Lower lobe of right lung (tissue), 2 donors: ENCODE measurements around the gene GARS1. TPM values are rescaled to one million over a fixed set of nuclear protein-coding genes. Genes with fewer than 3 reads are reported as not detected.
"Not testable (repeated sequence)": the region's sequence is repeated elsewhere in the genome, so short reads cannot be mapped to it uniquely, and the experiment has no call there.

Experiments
- ATAC-seq, 2 donors: fragments of 200-7000 bp; cut with Tn5 transposase; one replicate each; pipeline ENCODE4 v1.9.1; 2020 to 2022; ENCODE audit warnings: mild to moderate bottlenecking in 2 of 2, moderate library complexity in 2 of 2
- DNase-seq: peaks from one replicate; pipeline ENCODE4 v3.0.0-alpha.2; 2020
- H3K27ac ChIP-seq: fragments of 200-600 bp; one replicate; pipeline ENCODE4 v1.8.0; 2022
- H3K27me3 ChIP-seq: fragments of 200-600 bp; one replicate; pipeline ENCODE4 v1.8.0; 2022; ENCODE audit warnings: low read depth
- H3K36me3 ChIP-seq: fragments of 200-600 bp; one replicate; pipeline ENCODE4 v1.8.0; 2022; ENCODE audit warnings: mild to moderate bottlenecking
- H3K4me1 ChIP-seq: fragments of 200-600 bp; one replicate; pipeline ENCODE4 v1.8.0; 2022
- H3K4me3 ChIP-seq: fragments of 200-600 bp; one replicate; pipeline ENCODE4 v1.8.0; 2022; ENCODE audit warnings: mild to moderate bottlenecking
- H3K9me3 ChIP-seq: fragments of 200-600 bp; one replicate; pipeline ENCODE4 v1.8.0; 2022
- intact Hi-C: fragments of 100-400 bp; cut with DNase I; formaldehyde crosslinking; loops from one replicate; pipeline ENCODE4 v1.11.0; 2022
- total RNA-seq: library from RNA; stranded (reverse); fragmentation: NEBNext Ultra II Directional; extraction: Animal tissue kit (Norgen Biotek cat#: 25700); gene quantifications from one replicate; pipeline ENCODE4 v1.2.1, GENCODE V29; 2021
- TF ChIP-seq, protein P1 (sequence below): fragments of 200-600 bp; IDR thresholded peaks from one replicate; pipeline ENCODE4 v1.8.0; 2022; ENCODE audit warnings: antibody characterized with exemption, mild to moderate bottlenecking
- donor health status: DM: no; HTN: yes; CAD: no; lungs with severe emphysema.

The GARS1 gene
- total RNA-seq, 1 donor from 2014 or later, result 67.7 TPM

DNA sequence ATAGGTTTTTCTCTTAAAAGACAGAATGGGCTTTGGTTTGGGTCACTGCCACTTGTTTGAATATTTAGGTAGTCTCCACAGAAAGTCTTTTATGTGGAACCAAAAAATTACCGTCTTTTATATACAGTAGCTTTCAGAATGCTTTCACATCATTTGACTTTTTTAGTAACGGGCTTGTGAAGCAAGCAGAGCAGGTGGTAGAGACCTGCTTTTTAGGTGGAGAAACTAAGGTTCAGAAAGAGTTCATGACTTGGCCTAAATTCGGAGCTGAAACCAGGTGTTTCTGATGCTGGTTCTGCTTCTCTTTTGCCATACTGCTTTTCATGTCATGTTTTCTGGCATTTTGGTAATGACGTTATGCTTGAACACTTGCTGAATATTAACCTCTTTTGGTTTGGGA lies 36.3 kb downstream of the GARS1 start:
- H3K36me3 ChIP-seq, result peaks cover 97% of the 10 kb centered on the region
- no peaks in the 10 kb centered on the region for H3K27me3 ChIP-seq
- intact Hi-C loops, result no loop called here
- TF ChIP-seq, protein P1, sequence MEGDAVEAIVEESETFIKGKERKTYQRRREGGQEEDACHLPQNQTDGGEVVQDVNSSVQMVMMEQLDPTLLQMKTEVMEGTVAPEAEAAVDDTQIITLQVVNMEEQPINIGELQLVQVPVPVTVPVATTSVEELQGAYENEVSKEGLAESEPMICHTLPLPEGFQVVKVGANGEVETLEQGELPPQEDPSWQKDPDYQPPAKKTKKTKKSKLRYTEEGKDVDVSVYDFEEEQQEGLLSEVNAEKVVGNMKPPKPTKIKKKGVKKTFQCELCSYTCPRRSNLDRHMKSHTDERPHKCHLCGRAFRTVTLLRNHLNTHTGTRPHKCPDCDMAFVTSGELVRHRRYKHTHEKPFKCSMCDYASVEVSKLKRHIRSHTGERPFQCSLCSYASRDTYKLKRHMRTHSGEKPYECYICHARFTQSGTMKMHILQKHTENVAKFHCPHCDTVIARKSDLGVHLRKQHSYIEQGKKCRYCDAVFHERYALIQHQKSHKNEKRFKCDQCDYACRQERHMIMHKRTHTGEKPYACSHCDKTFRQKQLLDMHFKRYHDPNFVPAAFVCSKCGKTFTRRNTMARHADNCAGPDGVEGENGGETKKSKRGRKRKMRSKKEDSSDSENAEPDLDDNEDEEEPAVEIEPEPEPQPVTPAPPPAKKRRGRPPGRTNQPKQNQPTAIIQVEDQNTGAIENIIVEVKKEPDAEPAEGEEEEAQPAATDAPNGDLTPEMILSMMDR, result no peak
- DNase-seq, result no peak
- H3K4me3 ChIP-seq, result no peak overlapping the region
- no peak for ATAC-seq
- no peaks in the 10 kb centered on the region for H3K9me3 ChIP-seq
- no peak overlapping the region for H3K27ac ChIP-seq
- H3K4me1 ChIP-seq, result no peaks in the 10 kb centered on the region

DNA sequence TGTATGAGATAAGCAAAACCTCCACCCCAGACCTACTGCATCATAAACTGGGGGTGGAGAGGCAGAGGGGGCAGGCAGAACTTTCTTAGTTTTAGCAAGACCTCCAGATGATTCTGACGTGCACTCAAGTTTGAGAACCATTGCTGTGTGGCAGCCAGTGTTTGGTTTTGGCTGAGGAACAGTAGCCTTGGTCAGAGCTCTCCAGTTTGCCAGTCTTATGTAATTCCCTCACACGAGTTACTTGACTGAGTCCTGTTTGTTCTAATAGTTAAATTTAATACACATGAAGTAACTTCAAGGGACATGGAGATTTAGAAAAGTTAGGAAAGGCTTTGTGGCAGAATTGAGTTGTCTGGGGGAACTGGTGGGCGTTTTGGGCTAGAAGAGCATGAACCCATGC lies 38.5 kb downstream of the GARS1 start:
- H3K27ac ChIP-seq, result peak overlapping the region; percentile 43
- peak; percentile 74 to 80 for ATAC-seq

DNA sequence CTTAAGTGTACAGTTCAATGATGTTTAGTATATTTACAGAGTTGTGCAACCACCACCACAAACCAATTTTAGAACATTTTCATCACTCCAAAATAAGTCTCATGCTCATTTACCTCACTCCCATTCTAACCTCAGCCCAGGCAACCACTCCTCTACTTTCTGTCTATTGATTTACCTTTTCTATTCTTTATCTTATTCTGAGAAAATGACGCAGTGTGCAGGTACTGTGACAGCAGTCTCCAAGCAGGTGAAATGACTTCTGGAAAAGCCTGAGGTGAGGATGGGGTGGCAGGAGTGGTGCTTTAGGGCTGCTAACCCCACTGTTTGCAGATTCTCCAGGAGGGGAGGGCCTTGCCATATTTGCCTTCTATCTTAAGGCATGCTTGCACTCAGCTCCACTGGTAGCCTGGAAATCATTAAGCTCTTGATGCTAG lies 39.5 kb downstream of the GARS1 start:
- no peak overlapping the region for H3K27ac ChIP-seq
- intact Hi-C loops, result no loop called here
- no peak for DNase-seq
- H3K9me3 ChIP-seq, result no peaks in the 10 kb centered on the region
- peaks cover 64% of the 10 kb centered on the region for H3K36me3 ChIP-seq
- TF ChIP-seq, protein P1, result no peak
- peak; percentile 79 to 87 for ATAC-seq
- no peaks in the 10 kb centered on the region for H3K4me1 ChIP-seq
- no peak overlapping the region for H3K4me3 ChIP-seq
- no peaks in the 10 kb centered on the region for H3K27me3 ChIP-seq

More for the DNA sequence above, 38.5 kb downstream of the GARS1 start:
- Histone ChIP-seq H3K9me3 (no peaks in the 10 kb centered on the region), H3K27me3 (no peaks in the 10 kb centered on the region), H3K4me3 (no peak overlapping the region), H3K36me3 (peaks cover 74% of the 10 kb centered on the region), H3K4me1 (no peaks in the 10 kb centered on the region)
- TF ChIP-seq, protein P1, result no peak
- intact Hi-C loops, result no loop called here
- DNase-seq, result no peak

DNA sequence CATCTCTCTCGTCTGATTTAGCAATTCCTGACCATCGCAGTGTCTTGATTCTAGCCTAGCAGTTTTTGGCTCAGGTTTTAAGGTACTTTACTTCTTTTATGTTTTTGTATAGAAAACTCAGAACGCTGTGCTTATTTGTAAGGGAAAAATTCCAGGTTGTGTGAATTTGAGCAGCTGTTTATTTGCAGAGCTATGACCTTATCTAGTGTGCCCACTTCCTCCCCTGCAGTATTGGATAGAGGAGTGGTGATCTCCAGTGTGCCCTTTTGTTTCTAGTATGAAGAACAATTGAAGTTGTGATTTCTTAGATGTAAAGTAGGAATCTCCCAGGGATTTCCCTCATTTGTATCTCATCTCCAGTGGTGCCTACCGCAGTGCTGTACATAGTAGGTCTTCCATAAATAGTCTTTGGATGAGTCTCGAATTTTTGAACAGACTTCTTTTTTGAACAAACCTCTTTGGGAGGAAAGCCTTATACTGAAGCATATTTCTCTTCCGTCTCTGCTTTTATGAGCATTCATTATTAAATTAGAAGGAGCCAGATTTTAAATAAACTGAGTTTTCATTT lies 40.0 kb downstream of the GARS1 start:
- ATAC-seq, result no peak
- intact Hi-C loops, result no loop called here
- peaks cover 59% of the 10 kb centered on the region for H3K36me3 ChIP-seq

DNA sequence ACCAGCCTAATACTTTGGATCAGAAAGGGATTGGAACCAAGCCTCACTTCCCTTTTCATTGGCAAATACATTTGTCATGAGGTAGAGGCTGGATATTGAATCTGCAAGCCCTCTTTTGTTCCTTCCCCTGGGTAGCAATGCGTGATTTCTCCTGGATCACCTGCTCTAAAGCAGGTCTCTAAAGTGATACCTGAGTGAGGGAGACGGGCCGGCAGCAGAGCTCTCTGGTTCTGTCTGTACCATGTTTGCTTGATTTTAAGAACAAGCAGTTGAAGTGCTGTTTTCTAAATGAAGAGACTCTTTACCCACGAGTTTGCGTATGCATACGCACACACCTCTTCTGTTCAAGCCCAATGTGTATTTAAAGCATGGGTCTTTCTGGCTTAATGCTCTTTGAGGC lies 41.1 kb downstream of the GARS1 start:
- peak; percentile 73 to 82 for ATAC-seq
- H3K27ac ChIP-seq, result no peak overlapping the region
- DNase-seq, result no peak
- intact Hi-C loops, result no loop called here
- no peaks in the 10 kb centered on the region for H3K27me3 ChIP-seq
- TF ChIP-seq, protein P1, result no peak
- peaks cover 48% of the 10 kb centered on the region for H3K36me3 ChIP-seq
- no peaks in the 10 kb centered on the region for H3K9me3 ChIP-seq
- no peak overlapping the region for H3K4me3 ChIP-seq
- H3K4me1 ChIP-seq, result no peaks in the 10 kb centered on the region

More for the DNA sequence above, 40.0 kb downstream of the GARS1 start:
- Histone ChIP-seq H3K4me3 (no peak overlapping the region), H3K4me1 (no peaks in the 10 kb centered on the region), H3K9me3 (no peaks in the 10 kb centered on the region), H3K27me3 (no peaks in the 10 kb centered on the region), H3K27ac (no peak overlapping the region)
- no peak for DNase-seq
- TF ChIP-seq, protein P1, result no peak

DNA sequence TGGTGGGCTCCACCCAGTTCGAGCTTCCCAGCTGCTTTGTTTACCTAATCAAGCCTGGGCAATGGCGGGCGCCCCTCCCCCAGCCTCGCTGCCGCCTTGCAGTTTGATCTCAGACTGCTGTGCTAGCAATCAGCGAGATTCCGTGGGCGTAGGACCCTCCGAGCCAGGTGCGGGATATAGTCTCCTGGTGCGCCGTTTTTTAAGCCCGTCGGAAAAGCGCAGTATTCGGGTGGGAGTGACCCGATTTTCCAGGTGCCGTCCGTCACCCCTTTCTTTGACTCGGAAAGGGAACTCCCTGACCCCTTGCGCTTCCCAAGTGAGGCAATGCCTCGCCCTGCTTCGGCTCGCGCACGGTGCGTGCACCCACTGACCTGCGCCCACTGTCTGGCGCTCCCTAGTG lies 47.6 kb downstream of the GARS1 start:
- intact Hi-C loops, H3K4me1 ChIP-seq, H3K9me3 ChIP-seq, ATAC-seq, H3K36me3 ChIP-seq, DNase-seq, H3K27ac ChIP-seq, H3K4me3 ChIP-seq, H3K27me3 ChIP-seq: not testable (repeated sequence)
